HepG2 (cell line): Measurements from ENCODE around the gene EEF1AKMT3. TPM values are rescaled to one million over a fixed set of nuclear protein-coding genes. Genes with fewer than 3 reads are reported as not detected.
A peak's percentile ranks its signal among the peaks of the same experiment; 100 is the strongest.

Experiments
- ATAC-seq: fragments of 200-7000 bp; cut with Tn5 transposase; 3 replicates; pipeline ENCODE4 v1.9.1; 2020; ENCODE audit warnings: mild to moderate bottlenecking, moderate library complexity
- BruUV-seq: library from RNA; stranded (reverse); fragments of 400-500 nt; replicated peaks from 2 replicates; lab custom pipeline; 2021; lab: Mats Ljungman, UMichigan
- CTCF ChIA-PET: fragments of 300-600 bp; formaldehyde crosslinking; extraction: SDS; loops from one replicate; lab custom pipeline; 2021; ENCODE audit warnings: low total read pairs, inconsistent platforms, low intra/inter-chr PET ratio; lab: Yijun Ruan, JAX
- POLR2A ChIA-PET: fragments of 350-600 bp; sonication (Branson Sonifier 250); formaldehyde crosslinking; loops from one replicate; lab custom pipeline; 2020; ENCODE audit warnings: antibody characterized with exemption, inconsistent platforms; lab: Yijun Ruan, JAX
- DNase-seq: peaks from one replicate; pipeline ENCODE4 v3.0.0-alpha.2; 2015; ENCODE audit warnings: low spot score
- FAIRE-seq: peaks from 3 replicates; lab custom pipeline; 2011; peaks lifted over from hg19 to GRCh38; lab: Jason Lieb, UNC
- H2AFZ ChIP-seq: one replicate; pipeline ENCODE4 v1.6.1; 2011; ENCODE audit warnings: low read length, inconsistent platforms
- H3K27ac ChIP-seq: fragments of 300-600 bp; 3 replicates; pipeline ENCODE4 v1.8.0; 2011; ENCODE audit warnings: mixed run types, mild to moderate bottlenecking, mixed read lengths, low read length, inconsistent platforms; ENCODE audit not compliant: insufficient read depth; ENCODE audit errors: extremely low read length
- H3K27me3 ChIP-seq, 2 experiments: fragments of 200-600 bp in 1 of 2; 2 replicates in 1 of 2; 3 replicates in 1 of 2; pipeline versions ENCODE4 v1.6.0 to v1.8.0; 2011; ENCODE audit warnings: low read length in 2 of 2, mild to moderate bottlenecking in 2 of 2, moderate library complexity in 2 of 2, inconsistent platforms in 1 of 2; ENCODE audit not compliant: insufficient read depth in 2 of 2, control insufficient read depth in 1 of 2
- H3K36me3 ChIP-seq, 2 experiments: fragments of 200-600 bp in 1 of 2; replicated peaks in 1 of 2; 2 replicates in 1 of 2; 3 replicates in 1 of 2; pipeline versions ENCODE4 v1.5.1 to v1.8.0; 2011; ENCODE audit warnings: low read length in 2 of 2, inconsistent platforms in 1 of 2; ENCODE audit not compliant: insufficient read depth in 2 of 2, control insufficient read depth in 1 of 2
- H3K4me1 ChIP-seq: 2 replicates; pipeline ENCODE4 v1.5.1; 2012; ENCODE audit warnings: low read length, inconsistent platforms; ENCODE audit not compliant: insufficient read depth
- H3K4me2 ChIP-seq: 2 replicates; pipeline ENCODE4 v1.6.0; 2011; ENCODE audit warnings: low read depth, low read length, inconsistent platforms
- H3K4me3 ChIP-seq, 3 experiments: fragments of 200-600 bp in 1 of 3; sonication (generic), shearing (Covaris generic) in 1 of 3; replicated peaks in 1 of 3; 2 replicates each; pipeline ENCODE4 v1.5.1; 2011 to 2016; ENCODE audit warnings: low read length in 3 of 3, inconsistent platforms in 2 of 3, low read depth in 2 of 3, mild to moderate bottlenecking in 2 of 3, control low read depth in 1 of 3, mixed read lengths in 1 of 3; ENCODE audit not compliant: insufficient read depth in 1 of 3
- H3K79me2 ChIP-seq: one replicate; pipeline ENCODE4 v1.6.1; 2011; ENCODE audit warnings: low read length, inconsistent platforms; ENCODE audit not compliant: insufficient read depth
- H3K9ac ChIP-seq: 2 replicates; pipeline ENCODE4 v1.6.0; 2011; ENCODE audit warnings: mild to moderate bottlenecking, low read depth, low read length, inconsistent platforms; ENCODE audit not compliant: insufficient read depth
- H3K9me3 ChIP-seq: 2 replicates; pipeline ENCODE4 v1.5.1; 2012; ENCODE audit warnings: mild to moderate bottlenecking, low read length
- H4K20me1 ChIP-seq: 2 replicates; pipeline ENCODE4 v1.6.0; 2011; ENCODE audit warnings: inconsistent platforms, mild to moderate bottlenecking, low read length, moderate library complexity; ENCODE audit not compliant: insufficient read depth
- MIER2 ChIP-seq: IDR thresholded peaks from 2 replicates; pipeline ENCODE4 v1.6.1; 2016; ENCODE audit warnings: missing biosample characterization, missing genetic modification reagents
- SMC3 ChIP-seq: IDR thresholded peaks from 2 replicates; pipeline ENCODE4 v1.6.1; 2011; ENCODE audit warnings: low read length, improper control_type of control experiment
- STAG1 ChIP-seq: sonication (generic); formaldehyde crosslinking; IDR thresholded peaks from 2 replicates; pipeline ENCODE4 v1.4.0; 2020; ENCODE audit warnings: missing genetic modification reagents
- ZNF251 ChIP-seq: sonication (generic); formaldehyde crosslinking; IDR thresholded peaks from 2 replicates; pipeline ENCODE4 v1.9.0; 2021; ENCODE audit warnings: mild to moderate bottlenecking, missing genetic modification reagents
- whole genome bisulfite sequencing: methylation state at CpG from one replicate; pipeline ENCODE4 v1.1.6; 2017; ENCODE audit warnings: low lambda C conversion rate; 5-methylcytosine and 5-hydroxymethylcytosine counted together
- in situ Hi-C: cut with HindIII; loops from 2 replicates; pipeline ENCODE4 v1.10.0; 2017; ENCODE audit warnings: low pct_unique_long_range_greater_than_20kb; ENCODE audit not compliant: extremely low pct_ligation_motif_present
- intact Hi-C: fragments of 100-400 bp; cut with micrococcal nuclease; formaldehyde crosslinking; loops from one replicate; pipeline ENCODE4 v1.10.0; 2022; ENCODE audit not compliant: unreplicated experiment
- polyA plus RNA-seq, 8 experiments: library from polyadenylated mRNA; depleted of rRNA in 3 of 8; stranded (reverse) in 7 of 8; unstranded in 1 of 8; fragments of >200 nt; fragmentation: Illumina TruSeq in 4 of 8; extraction: Trizol in 4 of 8; gene quantifications; 2 replicates each; pipeline versions ENCODE4 v1.2.1 to v1.2.3, GENCODE V29; 2011 to 2016; ENCODE audit warnings: low read depth in 4 of 8, missing spikeins in 1 of 8, mixed read lengths in 1 of 8; ENCODE audit not compliant: insufficient read depth in 1 of 8
- total RNA-seq, 5 experiments: library from RNA; depleted of rRNA; stranded (reverse); fragments of >200 nt; fragmentation: Illumina TruSeq; extraction: Trizol; gene quantifications; 2 replicates each; pipeline ENCODE4 v1.2.3, GENCODE V29; 2016; ENCODE audit warnings: low read depth in 1 of 5
- TF ChIP-seq, protein P1 (sequence below): sonication (generic); formaldehyde crosslinking; IDR thresholded peaks from 2 replicates; pipeline ENCODE4 v1.8.1; 2023; ENCODE audit warnings: mild to moderate bottlenecking, missing genetic modification reagents
- TF ChIP-seq, protein P2 (sequence below): sonication (generic); formaldehyde crosslinking; IDR thresholded peaks from 2 replicates; pipeline ENCODE4 v1.5.0; 2020; ENCODE audit warnings: mild to moderate bottlenecking, missing genetic modification reagents, moderate library complexity

The EEF1AKMT3 gene
- total and polyA plus RNA-seq, 2 of the 13 experiments (the other 11 are each of a cell fraction or from before 2014, with no cell fraction given), result 4.7 to 11.4 TPM

DNA sequence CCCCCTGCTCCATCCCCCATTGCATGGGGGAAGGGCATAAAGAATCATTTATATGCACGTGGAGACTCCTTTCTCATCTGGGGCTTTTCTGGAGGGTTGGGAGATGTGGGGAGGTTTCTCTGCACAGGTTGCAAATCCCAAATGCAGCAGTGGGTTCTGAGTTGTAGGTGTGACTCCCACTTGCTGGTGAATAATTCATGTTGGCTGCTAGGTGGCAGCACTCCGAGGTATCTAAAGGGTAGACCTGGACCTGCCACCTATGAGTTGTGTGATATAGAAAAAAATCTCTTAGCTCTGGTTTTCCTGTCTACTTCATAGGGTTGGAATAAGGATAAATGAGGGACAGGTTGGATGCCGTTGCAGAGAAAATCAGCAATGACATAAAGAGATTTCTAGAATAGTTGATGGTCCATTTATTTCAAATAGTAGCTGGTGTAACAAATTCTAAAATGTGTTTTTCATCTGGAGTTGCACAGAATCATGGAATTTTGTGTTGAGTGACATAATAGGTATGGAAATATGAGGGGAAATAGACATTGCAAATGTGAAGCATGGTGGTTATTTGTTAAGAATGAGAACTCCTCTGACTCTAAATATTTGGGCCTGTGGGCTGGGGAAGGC is 12.9 kb upstream of the EEF1AKMT3 start:
- in situ Hi-C loops (no loop called here), intact Hi-C loops (no loop called here)
- Histone ChIP-seq H3K79me2 (peaks cover 3% of the 10 kb centered on the region), H3K4me2 (no peak overlapping the region), H3K27ac (no peak overlapping the region), H3K9ac (no peak overlapping the region), H4K20me1 (0 out of 2 replicates have a peak, but pooled peaks cover 2% of the 10 kb centered on the region), H3K36me3 (no peaks in the 10 kb centered on the region; a peak in 1 of 5 replicates), H3K4me3 (no peak overlapping the region), H3K4me1 (peaks cover 24% of the 10 kb centered on the region), H2AFZ (no peak overlapping the region), H3K27me3 (no peaks in the 10 kb centered on the region), H3K9me3 (no peaks in the 10 kb centered on the region)
- TF ChIP-seq, protein P1, sequence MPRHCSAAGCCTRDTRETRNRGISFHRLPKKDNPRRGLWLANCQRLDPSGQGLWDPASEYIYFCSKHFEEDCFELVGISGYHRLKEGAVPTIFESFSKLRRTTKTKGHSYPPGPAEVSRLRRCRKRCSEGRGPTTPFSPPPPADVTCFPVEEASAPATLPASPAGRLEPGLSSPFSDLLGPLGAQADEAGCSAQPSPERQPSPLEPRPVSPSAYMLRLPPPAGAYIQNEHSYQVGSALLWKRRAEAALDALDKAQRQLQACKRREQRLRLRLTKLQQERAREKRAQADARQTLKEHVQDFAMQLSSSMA (CRISPR knock-in tag), result no peak
- TF ChIP-seq MIER2 (CRISPR knock-in tag), result 0 out of 2 replicates have a peak, but pooled peaks have one; percentile 21
- TF ChIP-seq, protein P2, sequence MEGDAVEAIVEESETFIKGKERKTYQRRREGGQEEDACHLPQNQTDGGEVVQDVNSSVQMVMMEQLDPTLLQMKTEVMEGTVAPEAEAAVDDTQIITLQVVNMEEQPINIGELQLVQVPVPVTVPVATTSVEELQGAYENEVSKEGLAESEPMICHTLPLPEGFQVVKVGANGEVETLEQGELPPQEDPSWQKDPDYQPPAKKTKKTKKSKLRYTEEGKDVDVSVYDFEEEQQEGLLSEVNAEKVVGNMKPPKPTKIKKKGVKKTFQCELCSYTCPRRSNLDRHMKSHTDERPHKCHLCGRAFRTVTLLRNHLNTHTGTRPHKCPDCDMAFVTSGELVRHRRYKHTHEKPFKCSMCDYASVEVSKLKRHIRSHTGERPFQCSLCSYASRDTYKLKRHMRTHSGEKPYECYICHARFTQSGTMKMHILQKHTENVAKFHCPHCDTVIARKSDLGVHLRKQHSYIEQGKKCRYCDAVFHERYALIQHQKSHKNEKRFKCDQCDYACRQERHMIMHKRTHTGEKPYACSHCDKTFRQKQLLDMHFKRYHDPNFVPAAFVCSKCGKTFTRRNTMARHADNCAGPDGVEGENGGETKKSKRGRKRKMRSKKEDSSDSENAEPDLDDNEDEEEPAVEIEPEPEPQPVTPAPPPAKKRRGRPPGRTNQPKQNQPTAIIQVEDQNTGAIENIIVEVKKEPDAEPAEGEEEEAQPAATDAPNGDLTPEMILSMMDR, result peak; percentile 60
- no peak for TF ChIP-seq ZNF251 (CRISPR knock-in tag)
- TF ChIP-seq SMC3, result 0 out of 2 replicates have a peak, but pooled peaks have one; percentile 8
- TF ChIP-seq STAG1, result peak; percentile 32
- CTCF ChIA-PET, result interaction anchor here (2.3 kb wide), 1 partner anchor 146 kb away, joined by 10 read pairs; no protein-coding TSS in a partner anchor
- BruUV-seq, result no TSS peak
- FAIRE-seq (peak; percentile 78), ATAC-seq (peak; percentile 47), DNase-seq (peak; percentile 53)
- 25% methylated on average over 3 of the region's 3 CpGs for WGBS
- POLR2A ChIA-PET, result interaction anchor here (1.1 to 3.5 kb wide), 2 partner anchors 13 to 23 kb away, joined by 3 to 11 read pairs; partner anchors contain the start of genes EEF1AKMT3, METTL1 and TSFM
